ENCODE measurements around the gene RAMP1.

DNA sequence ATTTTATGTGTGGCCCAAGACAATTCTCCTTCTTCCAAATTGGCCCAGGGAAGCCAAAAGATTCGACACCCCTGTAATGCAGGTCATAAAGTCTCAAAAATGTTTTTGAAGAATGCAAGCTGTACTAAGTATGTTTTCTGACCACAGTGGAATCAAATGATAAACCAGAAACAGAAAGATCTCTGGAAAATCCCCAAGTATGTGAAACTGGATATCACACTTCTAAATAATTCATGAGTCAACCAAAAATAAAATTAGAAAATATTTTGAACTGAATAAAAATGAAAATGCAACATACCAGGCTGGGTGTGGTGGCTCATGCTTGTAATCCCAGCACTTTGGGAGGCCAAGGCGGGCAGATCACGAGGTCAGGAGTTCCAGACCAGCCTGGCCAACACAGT lies 73.3 kb downstream of the RAMP1 start:
- TF ChIP-seq, protein P1, sequence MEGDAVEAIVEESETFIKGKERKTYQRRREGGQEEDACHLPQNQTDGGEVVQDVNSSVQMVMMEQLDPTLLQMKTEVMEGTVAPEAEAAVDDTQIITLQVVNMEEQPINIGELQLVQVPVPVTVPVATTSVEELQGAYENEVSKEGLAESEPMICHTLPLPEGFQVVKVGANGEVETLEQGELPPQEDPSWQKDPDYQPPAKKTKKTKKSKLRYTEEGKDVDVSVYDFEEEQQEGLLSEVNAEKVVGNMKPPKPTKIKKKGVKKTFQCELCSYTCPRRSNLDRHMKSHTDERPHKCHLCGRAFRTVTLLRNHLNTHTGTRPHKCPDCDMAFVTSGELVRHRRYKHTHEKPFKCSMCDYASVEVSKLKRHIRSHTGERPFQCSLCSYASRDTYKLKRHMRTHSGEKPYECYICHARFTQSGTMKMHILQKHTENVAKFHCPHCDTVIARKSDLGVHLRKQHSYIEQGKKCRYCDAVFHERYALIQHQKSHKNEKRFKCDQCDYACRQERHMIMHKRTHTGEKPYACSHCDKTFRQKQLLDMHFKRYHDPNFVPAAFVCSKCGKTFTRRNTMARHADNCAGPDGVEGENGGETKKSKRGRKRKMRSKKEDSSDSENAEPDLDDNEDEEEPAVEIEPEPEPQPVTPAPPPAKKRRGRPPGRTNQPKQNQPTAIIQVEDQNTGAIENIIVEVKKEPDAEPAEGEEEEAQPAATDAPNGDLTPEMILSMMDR (IDR thresholded peaks at IDR 0.05) = no peak
- TF ChIP-seq EP300 (IDR thresholded peaks at IDR 0.05) (no peak), POLR2A (IDR thresholded peaks at IDR 0.05) (no peak), POLR2AphosphoS5 (IDR thresholded peaks at IDR 0.05) (no peak)
